LNCaP clone FGC (cell line): ENCODE results near the gene DHX58.
A peak's percentile ranks its signal among the peaks of the same experiment; 100 is the strongest.

Experiments
- DNase-seq: peaks from one replicate; pipeline ENCODE4 v3.0.0-alpha.2; 2011; ENCODE audit warnings: low read depth
- H3K4me3 ChIP-seq: 2 replicates; pipeline ENCODE4 v1.5.1; 2011; ENCODE audit warnings: mild to moderate bottlenecking, low read depth, low read length, control low read depth
- TF ChIP-seq, protein P1 (sequence below): IDR thresholded peaks from 2 replicates; pipeline ENCODE4 v1.5.1; 2012; ENCODE audit warnings: mild to moderate bottlenecking; ENCODE audit not compliant: control insufficient read depth, insufficient read depth; ENCODE audit errors: extremely low read depth

The DHX58 gene

DNA sequence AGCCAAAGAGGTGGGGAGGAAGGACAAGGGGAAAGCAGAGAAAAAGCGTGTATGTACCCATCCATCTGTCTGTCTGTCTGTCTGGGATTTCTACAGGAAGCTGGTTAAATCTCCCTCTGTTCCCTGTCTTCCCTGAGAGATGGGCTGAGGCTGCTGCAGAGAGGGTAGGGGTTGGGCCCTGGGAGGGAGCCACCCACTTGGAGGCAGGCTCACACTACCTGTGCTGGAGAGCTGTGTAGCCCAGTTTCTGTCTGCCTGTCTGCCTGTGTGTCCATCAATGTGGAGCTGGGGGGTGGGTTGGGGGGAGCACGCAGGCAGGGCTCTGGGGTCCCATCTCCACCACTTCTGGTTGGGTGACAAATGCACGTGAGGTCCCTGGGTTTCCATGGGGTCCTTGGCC is 43.5 kb downstream of the DHX58 start:
- TF ChIP-seq, protein P1, sequence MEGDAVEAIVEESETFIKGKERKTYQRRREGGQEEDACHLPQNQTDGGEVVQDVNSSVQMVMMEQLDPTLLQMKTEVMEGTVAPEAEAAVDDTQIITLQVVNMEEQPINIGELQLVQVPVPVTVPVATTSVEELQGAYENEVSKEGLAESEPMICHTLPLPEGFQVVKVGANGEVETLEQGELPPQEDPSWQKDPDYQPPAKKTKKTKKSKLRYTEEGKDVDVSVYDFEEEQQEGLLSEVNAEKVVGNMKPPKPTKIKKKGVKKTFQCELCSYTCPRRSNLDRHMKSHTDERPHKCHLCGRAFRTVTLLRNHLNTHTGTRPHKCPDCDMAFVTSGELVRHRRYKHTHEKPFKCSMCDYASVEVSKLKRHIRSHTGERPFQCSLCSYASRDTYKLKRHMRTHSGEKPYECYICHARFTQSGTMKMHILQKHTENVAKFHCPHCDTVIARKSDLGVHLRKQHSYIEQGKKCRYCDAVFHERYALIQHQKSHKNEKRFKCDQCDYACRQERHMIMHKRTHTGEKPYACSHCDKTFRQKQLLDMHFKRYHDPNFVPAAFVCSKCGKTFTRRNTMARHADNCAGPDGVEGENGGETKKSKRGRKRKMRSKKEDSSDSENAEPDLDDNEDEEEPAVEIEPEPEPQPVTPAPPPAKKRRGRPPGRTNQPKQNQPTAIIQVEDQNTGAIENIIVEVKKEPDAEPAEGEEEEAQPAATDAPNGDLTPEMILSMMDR, result no peak
- H3K4me3 ChIP-seq, result no peak overlapping the region
- no peak for DNase-seq

DNA sequence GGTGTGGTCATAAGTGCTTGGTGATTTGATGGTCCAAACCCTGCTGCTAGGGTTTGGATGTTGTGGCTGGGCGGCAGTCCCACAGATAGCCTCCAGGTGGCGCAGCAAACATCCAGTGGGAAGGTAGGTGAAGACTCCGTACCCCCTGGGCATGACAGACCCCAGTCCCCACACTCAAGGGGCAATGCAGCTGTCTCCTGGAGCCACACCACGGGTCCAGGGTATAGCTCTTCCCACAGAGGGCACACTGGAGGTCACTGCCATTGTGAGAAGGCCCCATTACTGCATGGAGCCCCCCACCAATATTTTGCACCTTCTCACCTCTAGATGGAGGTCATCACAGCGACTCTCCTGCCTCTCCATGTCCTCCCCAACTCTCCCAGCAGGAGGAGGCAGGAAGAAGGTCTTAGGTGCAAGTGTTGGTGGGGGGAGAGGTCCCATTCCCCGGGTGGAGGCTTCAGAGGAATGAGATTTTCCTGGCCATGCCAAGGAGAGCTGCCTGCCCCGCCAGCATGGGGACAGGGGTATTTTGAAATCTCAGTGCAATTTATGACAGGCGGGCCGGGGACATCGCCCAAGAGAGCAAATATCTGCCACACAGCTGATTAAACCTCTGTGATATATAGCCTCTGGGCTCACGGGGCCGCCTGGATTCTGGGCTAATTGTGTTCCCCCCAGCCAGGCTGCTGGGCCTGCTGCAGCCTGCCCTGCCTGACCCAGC is 45.0 kb downstream of the DHX58 start:
- H3K4me3 ChIP-seq, result no peak overlapping the region
- DNase-seq, result no peak

DNA sequence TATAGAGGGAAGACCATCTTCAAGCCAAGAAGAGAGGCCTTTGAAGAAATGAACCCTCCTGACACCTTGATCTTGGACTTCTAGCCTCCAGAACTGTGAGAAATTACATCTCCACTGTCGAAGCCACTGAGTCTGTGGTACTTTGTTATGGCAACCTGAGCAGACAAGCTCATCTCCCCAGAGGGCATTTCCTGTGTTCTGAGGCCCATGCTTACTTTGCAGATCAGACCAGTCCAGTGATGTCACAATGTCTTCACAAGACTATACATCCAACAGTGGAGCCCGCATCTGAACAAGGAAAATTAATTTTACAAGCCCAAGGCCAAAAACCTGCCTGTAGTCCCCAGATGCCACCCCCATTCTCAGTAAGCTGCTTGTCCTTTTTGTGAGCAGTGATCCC is 47.3 kb downstream of the DHX58 start:
- TF ChIP-seq, protein P1, result no peak
- H3K4me3 ChIP-seq, result no peak overlapping the region
- DNase-seq, result no peak

More for the DNA sequence above, 45.0 kb downstream of the DHX58 start:
- TF ChIP-seq, protein P1, result peak; percentile 80

DNA sequence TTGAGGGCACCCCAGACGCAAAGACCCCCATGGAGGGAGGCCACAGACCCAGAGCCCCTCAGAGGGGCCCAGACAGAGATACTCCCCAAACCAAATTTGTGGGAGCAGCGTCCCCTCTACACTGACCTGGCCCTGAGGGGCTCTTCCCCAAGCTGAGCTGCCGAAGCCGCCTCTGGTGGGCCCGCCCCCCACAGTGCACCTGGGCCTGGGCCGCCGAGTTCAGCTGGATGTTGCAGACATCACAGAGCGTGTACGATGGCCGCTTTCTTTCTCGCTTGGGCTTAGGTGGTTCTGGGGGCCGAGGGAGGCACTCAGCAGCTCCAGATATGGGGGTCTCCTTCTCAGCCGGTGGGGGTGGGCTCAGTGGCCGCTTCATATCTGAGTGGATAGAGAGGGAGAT is 49.8 kb downstream of the DHX58 start:
- no peak overlapping the region for H3K4me3 ChIP-seq
- DNase-seq, result no peak
- TF ChIP-seq, protein P1, result no peak

DNA sequence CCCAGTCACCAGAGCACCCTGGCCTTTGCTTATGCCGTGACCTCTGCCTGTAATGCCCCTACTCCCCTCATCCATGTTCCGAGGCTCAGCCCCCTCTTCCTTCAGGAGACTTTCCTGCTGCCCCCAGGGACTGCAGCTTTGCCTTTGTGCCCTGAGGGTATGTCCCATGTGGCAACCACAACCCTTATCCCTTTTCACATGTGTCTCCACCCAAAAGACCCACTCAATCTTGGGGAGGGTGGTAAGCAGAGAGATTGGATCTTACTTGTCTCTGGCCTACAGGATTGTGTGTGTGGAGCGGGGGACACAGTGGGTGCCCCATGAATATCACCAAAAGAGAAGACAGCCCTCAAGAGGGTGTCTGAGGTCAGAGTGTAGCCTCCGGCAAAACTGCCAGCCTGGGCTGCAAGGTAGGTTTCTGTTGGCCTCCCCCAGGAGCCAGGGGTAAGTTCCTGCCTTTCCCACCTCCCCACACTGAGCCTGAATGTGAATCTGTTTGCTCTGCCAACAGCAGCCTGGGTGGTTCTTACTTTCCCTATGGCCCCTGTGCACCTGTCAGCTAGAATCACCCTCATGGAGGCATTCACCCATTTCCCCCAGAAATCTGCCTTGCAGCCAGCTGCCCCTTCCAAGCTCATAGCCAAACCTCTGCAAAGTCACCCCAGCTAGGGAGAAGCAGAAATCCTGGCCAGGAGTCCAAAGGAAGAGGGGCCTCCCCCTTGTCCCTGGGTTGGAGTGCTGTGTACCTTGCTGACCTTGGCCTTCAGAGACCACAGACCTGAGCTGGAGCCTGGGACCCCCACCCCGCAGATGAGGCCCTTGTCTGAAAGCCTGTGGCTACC is 50.6 kb downstream of the DHX58 start:
- TF ChIP-seq, protein P1, result no peak
- no peak overlapping the region for H3K4me3 ChIP-seq
- no peak for DNase-seq

DNA sequence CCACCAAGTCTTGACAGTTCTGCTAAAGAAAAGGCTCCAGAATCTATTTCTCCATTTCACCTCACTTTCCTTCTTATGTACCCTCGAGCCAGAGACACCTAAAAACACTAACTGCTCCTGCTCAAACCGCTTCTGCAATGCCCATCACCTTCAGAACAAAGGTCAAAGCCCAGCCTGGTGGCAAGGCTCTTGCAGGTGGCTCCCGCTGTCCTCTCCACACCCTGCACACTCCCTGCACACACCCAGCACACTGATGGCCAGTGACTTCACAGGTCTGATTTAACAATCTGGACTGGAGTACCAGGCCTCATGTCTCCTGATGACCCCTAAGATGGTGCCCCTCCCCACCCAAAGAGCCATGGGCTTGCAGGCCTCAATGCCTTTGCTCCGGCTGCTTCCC is 52.3 kb downstream of the DHX58 start:
- TF ChIP-seq, protein P1, result no peak
- no peak for DNase-seq

More for the DNA sequence above, 52.3 kb downstream of the DHX58 start:
- H3K4me3 ChIP-seq, result no peak overlapping the region
